Lower lobe of right lung (tissue), 2 donors: ENCODE data around the gene LECT2. TPM values are rescaled to one million over a fixed set of nuclear protein-coding genes. Genes with fewer than 3 reads are reported as not detected.

Experiments used
- ATAC-seq, 2 donors: fragments of 200-7000 bp; cut with Tn5 transposase; one replicate each; pipeline ENCODE4 v1.9.1; 2020 to 2022; ENCODE audit warnings: mild to moderate bottlenecking in 2 of 2, moderate library complexity in 2 of 2
- DNase-seq: peaks from one replicate; pipeline ENCODE4 v3.0.0-alpha.2; 2020
- H3K27ac ChIP-seq: fragments of 200-600 bp; one replicate; pipeline ENCODE4 v1.8.0; 2022
- H3K27me3 ChIP-seq: fragments of 200-600 bp; one replicate; pipeline ENCODE4 v1.8.0; 2022; ENCODE audit warnings: low read depth
- H3K36me3 ChIP-seq: fragments of 200-600 bp; one replicate; pipeline ENCODE4 v1.8.0; 2022; ENCODE audit warnings: mild to moderate bottlenecking
- H3K4me1 ChIP-seq: fragments of 200-600 bp; one replicate; pipeline ENCODE4 v1.8.0; 2022
- H3K4me3 ChIP-seq: fragments of 200-600 bp; one replicate; pipeline ENCODE4 v1.8.0; 2022; ENCODE audit warnings: mild to moderate bottlenecking
- H3K9me3 ChIP-seq: fragments of 200-600 bp; one replicate; pipeline ENCODE4 v1.8.0; 2022
- intact Hi-C: fragments of 100-400 bp; cut with DNase I; formaldehyde crosslinking; loops from one replicate; pipeline ENCODE4 v1.11.0; 2022
- total RNA-seq: library from RNA; stranded (reverse); fragmentation: NEBNext Ultra II Directional; extraction: Animal tissue kit (Norgen Biotek cat#: 25700); gene quantifications from one replicate; pipeline ENCODE4 v1.2.1, GENCODE V29; 2021
- TF ChIP-seq, protein P1 (sequence below): fragments of 200-600 bp; IDR thresholded peaks from one replicate; pipeline ENCODE4 v1.8.0; 2022; ENCODE audit warnings: antibody characterized with exemption, mild to moderate bottlenecking
- donor health status: DM: no; HTN: yes; CAD: no; lungs with severe emphysema.

Gene LECT2
- total RNA-seq, 1 donor from 2014 or later: not detected

DNA sequence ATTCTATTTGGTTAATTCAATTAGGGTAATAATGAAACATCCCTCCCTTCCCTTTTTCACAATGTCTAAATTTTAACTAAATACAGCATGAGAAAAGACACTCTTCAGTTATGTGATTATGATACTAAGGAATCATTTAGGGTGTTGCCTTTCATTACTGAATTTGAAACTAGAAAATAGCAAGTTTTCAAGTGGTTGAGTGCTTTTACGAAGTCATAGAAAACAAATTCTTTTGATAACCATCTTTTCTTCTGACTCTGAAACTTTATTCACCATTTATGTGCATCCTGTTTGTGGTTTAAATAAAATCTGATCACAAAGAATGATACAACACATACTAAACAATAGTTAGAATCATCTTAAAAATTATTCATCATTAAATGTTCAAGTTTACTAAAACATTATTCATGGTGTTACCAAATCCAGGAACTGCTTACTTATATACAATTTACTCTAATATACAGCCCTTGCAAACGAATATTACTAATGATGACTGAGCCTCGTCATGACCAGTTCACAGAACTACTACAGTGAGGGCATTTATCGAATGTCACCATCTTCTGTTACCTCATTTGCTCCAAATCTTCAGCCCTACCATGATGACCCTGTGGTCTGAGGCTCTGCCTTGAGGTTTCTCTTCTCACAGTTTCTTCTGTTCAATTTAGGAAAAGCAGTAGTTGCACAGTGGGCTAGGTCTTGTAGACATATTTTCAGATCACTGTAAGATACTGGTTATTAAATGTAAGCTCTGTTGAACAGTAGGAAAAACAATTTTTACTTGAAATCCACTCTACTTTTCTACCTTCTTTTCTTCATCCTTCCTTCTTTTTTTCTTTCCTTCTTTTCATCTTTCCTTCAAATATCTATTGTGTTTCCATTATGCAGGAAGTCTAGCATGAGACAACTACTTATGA, 40.8 kb downstream of the LECT2 start:
- Histone ChIP-seq H3K4me3 (no peak overlapping the region), H3K27me3 (peaks cover 17% of the 10 kb centered on the region), H3K36me3 (no peaks in the 10 kb centered on the region), H3K27ac (no peak overlapping the region), H3K4me1 (no peaks in the 10 kb centered on the region), H3K9me3 (no peaks in the 10 kb centered on the region)
- TF ChIP-seq, protein P1, sequence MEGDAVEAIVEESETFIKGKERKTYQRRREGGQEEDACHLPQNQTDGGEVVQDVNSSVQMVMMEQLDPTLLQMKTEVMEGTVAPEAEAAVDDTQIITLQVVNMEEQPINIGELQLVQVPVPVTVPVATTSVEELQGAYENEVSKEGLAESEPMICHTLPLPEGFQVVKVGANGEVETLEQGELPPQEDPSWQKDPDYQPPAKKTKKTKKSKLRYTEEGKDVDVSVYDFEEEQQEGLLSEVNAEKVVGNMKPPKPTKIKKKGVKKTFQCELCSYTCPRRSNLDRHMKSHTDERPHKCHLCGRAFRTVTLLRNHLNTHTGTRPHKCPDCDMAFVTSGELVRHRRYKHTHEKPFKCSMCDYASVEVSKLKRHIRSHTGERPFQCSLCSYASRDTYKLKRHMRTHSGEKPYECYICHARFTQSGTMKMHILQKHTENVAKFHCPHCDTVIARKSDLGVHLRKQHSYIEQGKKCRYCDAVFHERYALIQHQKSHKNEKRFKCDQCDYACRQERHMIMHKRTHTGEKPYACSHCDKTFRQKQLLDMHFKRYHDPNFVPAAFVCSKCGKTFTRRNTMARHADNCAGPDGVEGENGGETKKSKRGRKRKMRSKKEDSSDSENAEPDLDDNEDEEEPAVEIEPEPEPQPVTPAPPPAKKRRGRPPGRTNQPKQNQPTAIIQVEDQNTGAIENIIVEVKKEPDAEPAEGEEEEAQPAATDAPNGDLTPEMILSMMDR: no peak
- no peak for DNase-seq
- ATAC-seq: no peak
- intact Hi-C loops: no loop called here

DNA sequence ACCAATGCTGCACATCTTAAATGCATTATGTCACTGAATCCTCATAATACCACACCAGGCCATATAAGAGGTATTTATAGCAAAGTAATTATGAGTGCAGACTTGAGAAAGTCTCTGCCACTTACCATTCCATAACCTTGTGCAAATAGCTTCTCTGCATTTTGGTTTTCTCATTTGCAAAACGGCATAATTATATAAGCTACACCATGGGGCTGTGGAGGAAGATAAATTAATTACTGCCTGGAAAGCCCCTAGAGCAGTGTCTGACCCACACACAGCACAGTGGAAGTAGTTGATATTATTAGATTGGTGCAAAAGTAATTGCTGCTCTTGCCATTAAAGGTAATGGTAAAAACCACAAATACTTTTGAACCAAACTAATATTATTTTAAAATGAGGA, 49.6 kb downstream of the LECT2 start:
- H3K27me3 ChIP-seq: peaks cover 16% of the 10 kb centered on the region

DNA sequence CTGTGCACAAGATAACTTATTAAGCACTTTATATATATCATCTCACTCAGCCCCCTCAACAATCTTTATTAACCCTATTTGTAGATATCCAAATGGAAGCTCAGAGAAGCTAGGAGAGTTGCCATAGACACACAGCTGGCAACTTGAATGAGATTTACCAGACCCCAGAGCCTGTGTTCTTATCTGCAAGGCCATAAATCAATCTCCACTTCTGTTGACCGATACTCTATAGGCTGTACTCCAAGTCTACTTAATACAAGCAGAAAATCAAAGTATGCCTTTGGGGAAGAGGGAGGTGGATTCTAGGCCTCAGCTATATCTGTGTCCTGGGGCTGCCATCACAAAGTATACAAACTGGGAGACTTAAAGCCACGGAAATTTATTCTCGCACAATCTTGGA, 53.1 kb downstream of the LECT2 start:
- ATAC-seq (no peak), DNase-seq (no peak)
- Histone ChIP-seq H3K4me3 (no peak overlapping the region), H3K36me3 (no peaks in the 10 kb centered on the region), H3K27ac (no peak overlapping the region), H3K4me1 (no peaks in the 10 kb centered on the region), H3K27me3 (peaks cover 16% of the 10 kb centered on the region), H3K9me3 (no peaks in the 10 kb centered on the region)
- intact Hi-C loops: no loop called here
- TF ChIP-seq, protein P1: no peak

More for the DNA sequence above, 49.6 kb downstream of the LECT2 start:
- no peaks in the 10 kb centered on the region for H3K9me3 ChIP-seq
- TF ChIP-seq, protein P1: no peak
- no peak overlapping the region for H3K4me3 ChIP-seq
- no peaks in the 10 kb centered on the region for H3K4me1 ChIP-seq
- ATAC-seq (no peak), DNase-seq (no peak)
- intact Hi-C loops: no loop called here
- H3K36me3 ChIP-seq: no peaks in the 10 kb centered on the region
- H3K27ac ChIP-seq: no peak overlapping the region

DNA sequence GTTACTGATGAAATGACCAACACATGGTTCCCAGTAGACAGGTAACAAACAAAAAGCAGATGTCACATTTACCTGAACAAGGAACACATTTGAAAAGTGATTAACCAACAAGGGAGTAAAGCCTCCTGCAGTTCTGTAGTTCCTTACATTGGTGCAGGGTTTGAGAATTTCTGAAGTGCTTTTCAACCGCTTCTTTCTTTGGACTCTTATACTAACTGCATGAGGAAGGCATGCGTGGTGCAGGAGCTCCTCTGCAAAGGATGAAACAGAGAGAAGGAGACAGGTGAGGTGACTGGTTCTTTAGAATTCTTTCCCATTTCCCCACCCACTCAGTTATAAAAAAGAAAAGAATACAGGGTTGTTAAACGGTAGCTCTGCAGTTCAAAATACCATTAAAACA, 54.5 kb downstream of the LECT2 start:
- H3K27me3 ChIP-seq: peaks cover 21% of the 10 kb centered on the region
- H3K9me3 ChIP-seq: no peaks in the 10 kb centered on the region
- no peak overlapping the region for H3K27ac ChIP-seq
- no peak overlapping the region for H3K4me3 ChIP-seq
- ATAC-seq (no peak), DNase-seq (no peak)
- TF ChIP-seq, protein P1: no peak
- H3K4me1 ChIP-seq: no peaks in the 10 kb centered on the region
- intact Hi-C loops: no loop called here
- H3K36me3 ChIP-seq: no peaks in the 10 kb centered on the region

DNA sequence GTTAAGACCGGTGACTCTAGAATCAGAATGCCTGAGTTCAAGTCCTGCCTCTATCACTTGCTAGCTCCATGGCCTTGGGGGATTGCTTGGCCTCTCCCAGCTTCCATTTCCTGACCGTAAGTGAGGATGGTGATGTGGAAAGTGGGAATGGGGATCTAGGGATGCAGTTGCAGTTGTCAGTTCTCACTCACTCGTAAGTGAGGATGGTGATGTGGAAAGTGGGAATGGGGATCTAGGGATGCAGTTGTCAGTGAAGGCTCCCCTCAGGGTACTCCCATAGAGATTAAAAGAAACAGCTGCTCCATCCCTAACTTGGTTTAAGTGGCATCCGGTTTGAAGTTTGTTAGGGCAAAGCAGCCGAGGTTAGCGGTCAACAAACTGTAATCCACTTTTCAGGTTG, 56.1 kb downstream of the LECT2 start:
- no peak for ATAC-seq
- peaks cover 21% of the 10 kb centered on the region for H3K27me3 ChIP-seq

More for the DNA sequence above, 56.1 kb downstream of the LECT2 start:
- TF ChIP-seq, protein P1: no peak
- Histone ChIP-seq H3K4me1 (no peaks in the 10 kb centered on the region), H3K36me3 (no peaks in the 10 kb centered on the region), H3K9me3 (no peaks in the 10 kb centered on the region), H3K27ac (no peak overlapping the region), H3K4me3 (no peak overlapping the region)
- intact Hi-C loops: no loop called here
- DNase-seq: no peak

Other genes with a start within 250 kb of the LECT2 start
- 0.24 TPM for gene SLC25A48, start 120.3 kb downstream of the LECT2 start, total RNA-seq
- not detected for gene IL9, start 59.1 kb downstream of the LECT2 start, total RNA-seq
- gene TGFBI, start 74.0 kb upstream of the LECT2 start, total RNA-seq: 140 TPM
- gene SMAD5, start 177.9 kb upstream of the LECT2 start, total RNA-seq: 61.9 TPM
- not detected for gene SMIM32, start 238.2 kb upstream of the LECT2 start, total RNA-seq